K562 (cell line): ENCODE data around the gene ZNF219. TPM values are rescaled to one million over a fixed set of nuclear protein-coding genes. Genes with fewer than 3 reads are reported as not detected.

ENCODE experiments used
- ATAC-seq: fragments of 200-7000 bp; cut with Tn5 transposase; 3 replicates; pipeline ENCODE4 v1.9.1; 2020; ENCODE audit warnings: moderate library complexity
- BruUV-seq: library from RNA; stranded (reverse); fragments of 400-500 nt; replicated peaks from 2 replicates; lab custom pipeline; 2021; lab: Mats Ljungman, UMichigan
- CTCF ChIA-PET: fragments of 300-600 bp; formaldehyde crosslinking; extraction: SDS; loops from one replicate; lab custom pipeline; 2021; ENCODE audit warnings: low intra/inter-chr PET ratio; lab: Yijun Ruan, JAX
- POLR2A ChIA-PET: fragments of 300-600, 350-650 bp; sonication (Branson Sonifier 250); formaldehyde crosslinking; extraction: SDS; loops from one replicate; lab custom pipeline; 2021; ENCODE audit warnings: antibody characterized with exemption, inconsistent platforms; lab: Yijun Ruan, JAX
- DNase-seq, 4 experiments: peaks; one replicate each; pipeline versions ENCODE4 v3.0.0 to v3.0.0-alpha.2; 2011 to 2018; ENCODE audit warnings: low spot score in 3 of 4, mixed read lengths in 3 of 4; ENCODE audit errors: extremely low read depth in 1 of 4
- FAIRE-seq: peaks from 2 replicates; lab custom pipeline; 2011; peaks lifted over from hg19 to GRCh38; lab: Jason Lieb, UNC
- H2AFZ ChIP-seq: 2 replicates; pipeline ENCODE4 v1.6.0; 2011; ENCODE audit warnings: low read depth, low read length, control low read depth, inconsistent platforms
- H3K27ac ChIP-seq: fragments of 200-600 bp; 3 replicates; pipeline ENCODE4 v1.8.0; 2011; ENCODE audit warnings: low read depth, mild to moderate bottlenecking, control low read depth, inconsistent platforms, low read length, moderate library complexity, mixed read lengths; ENCODE audit errors: extremely low read depth
- H3K27me3 ChIP-seq, 2 experiments: fragments of 300-600 bp in 1 of 2; 2 replicates in 1 of 2; 3 replicates in 1 of 2; pipeline versions ENCODE4 v1.6.0 to v1.8.0; 2011; ENCODE audit warnings: inconsistent platforms in 2 of 2, low read length in 2 of 2, mild to moderate bottlenecking in 1 of 2, mixed read lengths in 1 of 2, moderate library complexity in 1 of 2; ENCODE audit not compliant: control insufficient read depth in 2 of 2, insufficient read depth in 2 of 2
- H3K36me3 ChIP-seq: fragments of 300-600 bp; 3 replicates; pipeline ENCODE4 v1.8.0; 2011; ENCODE audit warnings: mild to moderate bottlenecking, low read length, inconsistent platforms; ENCODE audit not compliant: control insufficient read depth, insufficient read depth
- H3K4me1 ChIP-seq, 2 experiments: fragments of 200-600 bp in 1 of 2; replicated peaks in 1 of 2; 2 replicates in 1 of 2; 3 replicates in 1 of 2; pipeline versions ENCODE4 v1.5.1 to v1.8.0; 2011; ENCODE audit warnings: inconsistent platforms in 2 of 2, low read length in 2 of 2, mild to moderate bottlenecking in 1 of 2, mixed read lengths in 1 of 2, moderate library complexity in 1 of 2; ENCODE audit not compliant: control insufficient read depth in 2 of 2, insufficient read depth in 2 of 2
- H3K4me2 ChIP-seq: 2 replicates; pipeline ENCODE4 v1.6.1; 2011; ENCODE audit warnings: low read length, control low read depth, inconsistent platforms, mixed read lengths; ENCODE audit not compliant: insufficient read depth
- H3K4me3 ChIP-seq: fragments of 200-600 bp; sonication (generic), shearing (Covaris generic); 2 replicates; pipeline ENCODE4 v1.5.1; 2016; ENCODE audit warnings: control low read depth, inconsistent platforms
- H3K79me2 ChIP-seq: fragments of 200-600 bp; 3 replicates; pipeline ENCODE4 v1.8.0; 2011; ENCODE audit warnings: low read length, inconsistent platforms; ENCODE audit not compliant: control insufficient read depth, insufficient read depth
- H3K9ac ChIP-seq, 2 experiments: 2 replicates each; pipeline versions ENCODE4 v1.6.0 to v1.6.1; 2011; ENCODE audit warnings: low read depth in 2 of 2, low read length in 2 of 2, control low read depth in 1 of 2, inconsistent platforms in 1 of 2, mild to moderate bottlenecking in 1 of 2, mixed read lengths in 1 of 2; ENCODE audit not compliant: insufficient read depth in 1 of 2
- H3K9me1 ChIP-seq: one replicate; pipeline ENCODE4 v1.6.0; 2011; ENCODE audit warnings: inconsistent platforms, mild to moderate bottlenecking, low read length, moderate library complexity; ENCODE audit not compliant: control insufficient read depth, insufficient read depth
- H3K9me3 ChIP-seq: replicated peaks from 2 replicates; pipeline ENCODE4 v1.5.1; 2011; ENCODE audit warnings: low read depth, low read length, inconsistent platforms; ENCODE audit not compliant: control insufficient read depth, insufficient read depth
- H4K20me1 ChIP-seq: replicated peaks from 2 replicates; pipeline ENCODE4 v1.6.1; 2011; ENCODE audit warnings: low read length, inconsistent platforms, mixed read lengths; ENCODE audit not compliant: control insufficient read depth, insufficient read depth
- CBFA2T3 ChIP-seq: fragments of 450-650 bp; IDR thresholded peaks from 2 replicates; pipeline ENCODE4 v1.6.1; 2017
- CBX5 ChIP-seq: IDR thresholded peaks from 2 replicates; pipeline ENCODE4 v1.6.1; 2014; ENCODE audit warnings: low read depth, borderline replicate concordance
- CTCFL ChIP-seq: IDR thresholded peaks from 2 replicates; pipeline ENCODE4 v1.6.1; 2011; ENCODE audit warnings: borderline replicate concordance, low read depth, mild to moderate bottlenecking, moderate library complexity, low read length; ENCODE audit not compliant: insufficient read depth, poor library complexity, severe bottlenecking
- E2F3 ChIP-seq: fragments of 250-450 bp; sonication (Bioruptor Pico); IDR thresholded peaks from 2 replicates; pipeline ENCODE4 v1.4.0; 2020; ENCODE audit warnings: mild to moderate bottlenecking
- E2F5 ChIP-seq: sonication (generic); formaldehyde crosslinking; IDR thresholded peaks from 2 replicates; pipeline ENCODE4 v1.8.0; 2022; ENCODE audit warnings: mild to moderate bottlenecking, missing genetic modification reagents
- JUNB ChIP-seq: fragments of 450-650 bp; formaldehyde crosslinking; conservative IDR thresholded peaks from 2 replicates; pipeline ENCODE4 v1.4.0; 2020; ENCODE audit warnings: mild to moderate bottlenecking
- NCOA2 ChIP-seq, 2 experiments: fragments of 450-650 bp; IDR thresholded peaks; 2 replicates each; pipeline ENCODE4 v1.6.1; 2018; ENCODE audit warnings: mild to moderate bottlenecking in 2 of 2, moderate library complexity in 1 of 2; ENCODE audit not compliant: partially characterized antibody in 2 of 2
- ZBTB12 ChIP-seq: fragments of 250-450 bp; sonication (Bioruptor Pico); IDR thresholded peaks from 2 replicates; pipeline ENCODE4 v1.4.0; 2020
- ZNF584 ChIP-seq: fragments of 200-800 bp; sonication (Bioruptor generic); IDR thresholded peaks from 2 replicates; pipeline ENCODE4 v1.6.1; 2016; ENCODE audit warnings: low read depth, mild to moderate bottlenecking, missing genetic modification characterization, missing compliant biosample characterization
- WGBS: fragments of 100-300 bp; shearing (Covaris generic); methylation state at CpG from one replicate; pipeline ENCODE4 v1.1.6; 2016; ENCODE audit warnings: low coverage, mixed read lengths; ENCODE audit not compliant: insufficient coverage; ENCODE audit errors: missing lambda C conversion rate; 5-methylcytosine and 5-hydroxymethylcytosine counted together
- in situ Hi-C: fragments of 300-500 bp; cut with MboI; formaldehyde crosslinking; loops from 4 replicates; pipeline ENCODE4 v1.15.0; 2018; ENCODE audit warnings: inconsistent platforms, mixed read lengths
- intact Hi-C: fragments of 100-400 bp; cut with micrococcal nuclease; formaldehyde crosslinking; loops from 2 replicates; pipeline ENCODE4 v1.14.2; 2022
- polyA plus RNA-seq, 8 experiments: library from polyadenylated mRNA; depleted of rRNA in 4 of 8; stranded (reverse) in 5 of 8; unstranded in 3 of 8; fragments of >200 nt; fragmentation: Nextera tagmentation in 2 of 8; fragmentation: Illumina TruSeq in 1 of 8; extraction: Ambion mirVana in 2 of 8; extraction: Trizol in 1 of 8; gene quantifications; 2 replicates each; pipeline versions ENCODE4 v1.2.1 to v1.2.3, GENCODE V29; 2011 to 2014; ENCODE audit warnings: inconsistent platforms in 1 of 8, missing spikeins in 1 of 8
- total RNA-seq, 7 experiments: library from RNA; depleted of rRNA in 6 of 7; stranded (reverse); fragments of >200 nt in 6 of 7; fragmentation: Illumina TruSeq in 2 of 7; extraction: Trizol in 2 of 7; gene quantifications; 2 replicates each; pipeline versions ENCODE4 v1.2.1 to v1.2.3, GENCODE V29; 2011 to 2021; ENCODE audit warnings: low replicate concordance in 1 of 7

Gene ZNF219
- total and polyA plus RNA-seq, 9 of the 15 experiments (the other 6 are each of a cell fraction or from before 2014, with no cell fraction given) = 0.29 to 10.6 (median 2.8) TPM

- Histone ChIP-seq H3K36me3 (no peaks in the 10 kb centered on the region), H3K27ac (no peak overlapping the region), H3K4me1 (peaks cover 29 to 33% of the 10 kb centered on the region in 2 experiments), H3K9me1 (no peaks in the 10 kb centered on the region), H4K20me1 (no peaks in the 10 kb centered on the region), H3K27me3 (no peaks in the 10 kb centered on the region), H3K4me3 (no peak overlapping the region), H3K79me2 (0 out of 3 replicates have a peak, but pooled peaks cover 6% of the 10 kb centered on the region), H2AFZ (no peak overlapping the region; the same call in 1 of the 2 replicates), H3K9ac (no peak overlapping the region), H3K9me3 (no peaks in the 10 kb centered on the region), H3K4me2 (peak overlapping the region; percentile 64; the same call in 1 of the 2 replicates)
- FAIRE-seq = no peak
- 78% methylated on average over 5 of the region's 5 CpGs for WGBS
- in situ Hi-C loops (no loop called here), intact Hi-C loops (no loop called here)
- no peak for ATAC-seq
- BruUV-seq = no TSS peak
- TF ChIP-seq E2F5 (CRISPR knock-in tag) (no peak), NCOA2 (IDR thresholded peaks at IDR 0.05; ENCODE audit: partially characterized antibody in 2 of 2) (no peak), E2F3 (CRISPR knock-in tag) (no peak), CTCFL (no peak), CBX5 (no peak), ZNF584 (CRISPR knock-in tag) (no peak), JUNB (CRISPR knock-in tag) (no peak), ZBTB12 (CRISPR knock-in tag) (no peak), CBFA2T3 (no peak)
- no peak for DNase-seq
- ChIA-PET CTCF (no interaction called here), POLR2A (interaction anchor here (0.8 kb wide), 1 partner anchor 93 kb away, joined by 3 read pairs; no protein-coding TSS in a partner anchor)
These were observed 1.1 kb upstream of the ZNF219 start for GRCh38 chr14:21099596-21099985.
